COLO668 (cell line): ENCODE data around the gene SULT4A1.
"Not testable (repeated sequence)": the region's sequence is repeated elsewhere in the genome, so short reads cannot be mapped to it uniquely, and the experiment has no call there.

Experiments
- DNase-seq: peaks from one replicate; lab custom pipeline; 2025; ENCODE audit not compliant: unreplicated experiment; lab: John Stamatoyannopoulos, UW

The SULT4A1 gene

DNA sequence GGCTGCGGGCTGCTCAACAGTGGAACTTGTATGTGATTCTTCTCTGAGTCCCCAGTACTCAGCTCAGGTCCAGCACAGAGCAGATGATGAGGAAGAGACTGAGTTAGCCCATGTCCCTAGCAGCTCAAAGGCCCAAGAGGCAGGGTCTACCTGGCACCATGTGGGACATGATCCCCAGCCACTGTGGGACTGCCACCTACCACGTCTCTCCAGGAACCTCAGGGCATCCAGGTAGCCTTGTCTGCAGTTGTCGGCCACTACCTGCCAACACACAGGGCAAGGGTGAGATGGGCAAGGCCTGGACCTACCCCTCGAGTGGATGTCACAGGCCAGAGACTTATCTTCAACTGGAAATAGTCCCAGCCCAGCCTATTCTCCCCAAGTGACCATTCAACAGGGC, 25.1 kb upstream of the SULT4A1 start:
- no peak for DNase-seq

DNA sequence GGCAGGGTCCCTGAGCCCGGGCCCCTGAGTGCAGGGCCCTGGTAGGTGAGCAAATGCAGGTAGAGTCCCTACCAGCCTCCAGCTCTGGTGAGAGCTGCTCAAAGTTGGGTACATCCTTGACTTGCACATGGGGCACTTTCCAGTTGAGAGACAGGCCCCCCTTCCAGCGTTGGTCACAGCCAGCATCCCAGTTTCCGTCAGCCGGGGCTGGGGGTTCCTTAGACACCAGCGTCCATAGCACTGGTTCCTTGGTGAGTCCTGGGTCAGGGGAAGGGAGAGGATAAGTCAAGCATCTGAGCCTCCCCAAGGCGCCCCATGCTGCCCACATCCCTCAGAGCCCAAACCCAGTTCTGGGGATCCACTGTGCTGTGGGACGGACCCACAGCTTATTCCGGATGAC, 23.9 kb upstream of the SULT4A1 start:
- no peak for DNase-seq

DNA sequence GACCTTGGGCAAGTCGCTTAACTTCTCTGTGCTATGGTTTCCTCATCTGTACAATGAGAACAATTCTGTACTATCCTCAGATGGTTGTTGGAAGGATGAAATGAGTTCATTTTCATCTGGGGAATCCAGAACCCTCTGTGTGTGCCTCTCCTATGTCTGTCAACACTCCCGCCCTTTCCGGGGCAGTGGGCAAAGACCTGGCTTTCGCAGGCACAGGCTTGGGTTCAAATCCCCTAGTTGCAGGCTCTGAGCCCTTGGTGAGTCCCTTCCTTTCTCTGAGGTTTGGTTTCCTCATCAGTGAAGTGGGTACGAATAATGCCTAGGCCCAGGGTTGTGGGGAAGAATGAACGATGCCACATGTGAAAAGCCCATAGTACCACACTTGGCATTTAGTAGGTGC, 23.5 kb upstream of the SULT4A1 start:
- no peak for DNase-seq

DNA sequence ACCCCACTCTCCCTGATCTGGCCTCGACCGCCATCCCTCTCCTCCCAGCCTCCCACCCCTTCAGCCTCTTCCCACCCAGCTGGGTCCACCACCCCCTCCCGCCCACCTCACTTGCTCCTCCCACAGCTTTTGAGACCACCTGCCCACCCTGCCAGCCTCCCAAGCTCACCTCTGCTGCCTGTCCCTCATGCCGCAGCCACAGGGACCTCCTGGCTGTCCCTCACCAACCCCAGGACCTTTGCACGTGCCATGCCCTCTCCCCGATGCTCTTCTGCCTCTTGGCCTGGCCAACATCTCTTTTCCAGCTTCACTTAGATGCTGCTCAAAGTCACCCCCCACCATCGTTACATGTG, 23.0 kb upstream of the SULT4A1 start:
- no peak for DNase-seq

DNA sequence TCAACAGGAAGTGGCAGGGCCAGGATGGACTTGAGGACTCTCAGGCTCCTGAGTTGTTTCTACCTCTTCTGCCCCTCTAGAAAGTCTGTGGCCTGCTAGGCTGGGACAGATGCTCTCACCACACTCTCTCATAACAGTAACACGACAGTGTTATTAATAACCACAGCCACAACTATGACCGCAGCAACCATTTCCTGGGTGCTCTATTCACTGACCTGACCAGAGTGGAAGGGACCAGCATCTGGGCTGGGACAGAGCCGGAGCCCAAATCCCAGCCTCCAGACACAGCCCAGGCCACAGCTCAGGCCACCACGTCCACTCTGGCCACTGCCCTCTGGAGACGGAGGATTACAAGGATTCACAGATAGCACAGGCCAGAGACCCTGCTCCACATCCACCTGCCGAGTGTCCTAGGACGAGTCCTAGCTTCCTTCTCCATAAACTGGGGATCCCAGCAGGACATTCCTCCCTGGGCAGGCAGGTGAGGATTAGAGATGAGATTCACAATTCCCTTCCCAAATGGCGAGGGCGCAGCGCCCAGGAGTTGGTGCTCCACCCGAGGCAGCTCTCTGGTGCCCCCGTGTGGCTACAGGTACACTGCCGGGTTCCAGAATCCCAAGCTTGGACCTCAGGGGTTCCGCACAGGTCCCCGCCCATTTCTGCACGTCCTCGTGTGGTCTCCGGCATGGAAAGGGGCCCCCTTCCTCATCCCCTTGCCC, 22.4 kb upstream of the SULT4A1 start:
- DNase-seq, result peak; percentile 77

DNA sequence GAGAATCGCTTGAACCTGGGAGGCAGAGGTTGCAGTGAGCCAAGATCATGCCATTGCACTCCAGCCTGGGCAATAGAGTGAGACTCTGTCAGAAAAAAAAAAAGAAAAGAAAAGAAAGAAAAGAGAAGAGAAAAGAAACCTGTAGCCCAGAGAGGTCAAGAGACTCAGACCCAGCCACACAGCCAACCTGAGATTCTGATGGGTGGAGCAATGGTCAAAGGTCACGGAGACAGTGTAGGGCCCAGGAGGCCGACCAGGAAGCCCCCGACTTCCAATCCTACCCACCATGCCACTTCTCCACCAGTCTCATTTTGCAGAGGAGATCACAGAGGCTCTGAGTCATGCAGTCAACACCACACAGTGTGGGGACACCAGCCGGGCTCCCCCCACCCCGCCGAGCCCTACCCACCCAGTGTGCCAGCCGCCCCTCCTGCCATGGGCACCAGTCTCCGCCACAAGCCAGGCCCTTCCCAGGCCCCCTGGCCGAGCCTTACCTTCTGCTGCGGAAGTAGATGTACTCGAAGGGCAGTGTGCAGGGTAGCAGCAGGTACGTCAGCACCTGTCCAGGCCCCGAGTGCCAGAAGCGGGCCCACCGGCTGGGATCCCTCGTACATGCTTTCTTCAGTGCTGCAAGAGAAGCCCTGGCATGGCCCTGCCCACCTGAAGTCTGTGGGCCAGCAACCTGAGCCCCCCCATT, 21.6 kb upstream of the SULT4A1 start:
- no peak for DNase-seq

DNA sequence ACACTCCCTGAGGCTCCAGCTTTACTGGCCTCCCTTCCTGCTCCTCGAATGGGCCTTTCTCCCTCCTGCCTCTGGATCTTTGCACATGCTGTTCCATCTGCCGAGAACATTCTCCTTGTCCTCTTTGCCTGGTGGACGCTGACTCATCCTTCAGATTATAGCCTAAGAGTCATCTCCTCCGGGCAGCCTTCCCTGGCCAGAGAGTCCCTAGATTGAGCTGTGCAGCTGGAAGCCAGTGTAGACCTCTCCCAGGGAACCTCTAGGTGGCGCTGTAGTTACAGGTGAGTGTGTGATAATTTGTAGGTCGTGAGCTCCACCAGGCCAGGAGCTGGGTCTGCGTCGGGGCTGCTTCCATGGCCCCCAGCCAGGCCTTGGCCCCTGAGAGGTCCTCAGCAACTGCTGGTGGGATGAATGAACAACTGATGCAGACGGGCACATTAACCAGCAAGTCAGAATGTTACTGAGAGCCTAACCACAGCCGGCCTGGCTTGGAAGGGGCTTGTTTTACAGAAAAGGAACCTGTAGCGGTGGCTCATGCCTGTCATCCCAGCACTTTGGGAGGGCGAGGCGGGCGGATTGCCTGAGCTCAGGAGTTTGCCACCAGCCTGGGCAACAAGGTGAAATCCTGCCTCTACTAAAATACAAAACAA, 20.8 kb upstream of the SULT4A1 start:
- DNase-seq, result peak; percentile 70

DNA sequence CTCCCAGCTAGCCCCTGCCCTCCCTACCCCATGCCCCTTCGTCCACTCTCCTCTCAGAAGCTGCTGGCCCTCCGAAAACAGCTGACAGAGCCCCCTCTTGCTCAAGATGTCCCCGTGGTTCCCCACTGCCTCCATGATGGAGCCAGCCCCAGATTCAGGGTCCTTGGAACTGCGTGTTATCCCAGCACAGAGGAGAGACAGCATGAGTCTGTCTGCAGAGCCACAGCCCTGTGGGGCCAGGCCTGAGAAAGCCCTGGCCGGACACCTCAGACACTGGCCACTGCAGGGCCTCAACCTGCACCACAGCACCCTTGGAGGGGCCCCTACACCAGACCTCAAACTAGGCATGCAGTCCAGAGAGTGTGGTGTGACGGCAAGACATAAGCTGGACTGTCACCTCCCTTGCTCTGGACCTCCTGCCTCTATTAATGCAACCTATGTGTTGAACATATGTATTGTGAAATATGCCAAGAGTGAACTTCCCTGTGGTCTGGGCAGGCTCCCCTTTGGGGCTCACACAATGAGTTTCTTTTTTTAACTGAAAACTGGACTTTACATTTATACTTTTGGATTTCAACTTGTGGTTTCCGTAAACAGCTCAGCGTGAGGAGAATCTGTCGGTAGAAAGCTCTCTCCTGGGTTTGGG, 19.9 kb upstream of the SULT4A1 start:
- no peak for DNase-seq

DNA sequence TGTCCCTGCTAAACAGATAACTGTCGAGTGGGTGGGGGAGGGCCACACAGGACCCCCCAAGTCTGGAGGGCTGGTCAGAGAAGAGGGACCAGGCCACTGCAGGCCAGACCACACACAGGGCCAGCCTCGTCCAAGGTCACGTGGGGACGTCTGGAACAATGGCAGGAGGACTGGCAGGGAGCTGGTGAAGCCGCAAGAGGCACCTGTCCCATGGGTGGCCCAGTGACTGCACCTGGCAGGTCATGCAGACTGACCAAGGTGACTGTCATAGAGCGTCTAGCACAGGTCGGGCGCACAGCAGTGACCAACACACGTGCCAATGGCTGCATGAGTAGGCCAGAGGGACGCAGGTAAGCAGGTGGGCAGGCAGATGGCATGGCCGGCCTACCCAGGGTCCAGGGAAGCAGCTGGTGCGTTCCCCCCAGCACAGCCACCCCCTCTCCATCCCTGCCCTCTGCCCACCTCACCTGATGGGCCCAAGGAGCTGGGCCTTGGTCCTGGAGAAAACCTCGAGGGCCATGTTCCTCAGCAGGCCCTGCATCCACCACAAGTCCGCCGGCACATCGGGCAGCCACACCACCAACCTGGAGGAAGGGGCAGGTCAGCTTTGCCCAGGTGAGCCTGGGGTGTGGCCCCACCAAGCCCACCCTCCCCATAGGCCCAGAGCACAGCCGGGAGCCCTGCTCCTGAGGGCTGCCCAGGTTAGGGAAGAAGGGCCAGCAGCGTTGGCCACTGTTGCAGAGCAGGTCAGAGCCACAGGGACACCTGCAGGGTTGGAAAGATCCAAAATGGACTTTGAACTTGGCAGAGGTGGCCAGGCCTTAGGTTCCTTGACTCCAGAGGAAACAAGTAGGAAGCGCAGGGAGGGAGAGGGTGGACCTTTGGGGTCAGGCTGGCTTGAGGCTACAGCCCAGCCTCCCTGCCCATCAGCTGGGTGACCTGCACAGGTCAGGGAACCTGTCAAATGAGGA, 19.1 kb upstream of the SULT4A1 start:
- no peak for DNase-seq

DNA sequence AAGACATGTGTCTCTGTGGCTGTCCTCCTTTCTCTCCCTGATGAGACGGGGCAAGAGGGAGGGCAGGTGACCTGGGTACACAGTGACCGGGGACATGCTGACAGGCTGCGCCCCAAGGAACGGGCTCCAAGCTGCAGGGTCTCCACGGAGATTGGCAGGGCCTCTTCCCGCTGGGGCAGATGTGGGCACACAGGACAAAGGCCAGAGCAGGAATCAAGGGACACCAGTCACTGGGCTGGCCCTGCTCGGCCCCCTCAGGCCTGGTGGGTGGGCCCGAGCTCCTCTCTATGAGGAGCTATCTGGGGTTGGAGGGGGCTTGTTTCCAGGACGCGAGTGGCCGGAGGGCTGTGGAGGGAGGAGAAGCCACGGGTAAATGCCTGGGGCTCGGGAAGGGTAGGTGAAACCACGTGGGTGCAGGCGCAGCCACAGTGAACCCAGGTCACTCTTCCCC, 18.3 kb upstream of the SULT4A1 start:
- DNase-seq, result no peak

DNA sequence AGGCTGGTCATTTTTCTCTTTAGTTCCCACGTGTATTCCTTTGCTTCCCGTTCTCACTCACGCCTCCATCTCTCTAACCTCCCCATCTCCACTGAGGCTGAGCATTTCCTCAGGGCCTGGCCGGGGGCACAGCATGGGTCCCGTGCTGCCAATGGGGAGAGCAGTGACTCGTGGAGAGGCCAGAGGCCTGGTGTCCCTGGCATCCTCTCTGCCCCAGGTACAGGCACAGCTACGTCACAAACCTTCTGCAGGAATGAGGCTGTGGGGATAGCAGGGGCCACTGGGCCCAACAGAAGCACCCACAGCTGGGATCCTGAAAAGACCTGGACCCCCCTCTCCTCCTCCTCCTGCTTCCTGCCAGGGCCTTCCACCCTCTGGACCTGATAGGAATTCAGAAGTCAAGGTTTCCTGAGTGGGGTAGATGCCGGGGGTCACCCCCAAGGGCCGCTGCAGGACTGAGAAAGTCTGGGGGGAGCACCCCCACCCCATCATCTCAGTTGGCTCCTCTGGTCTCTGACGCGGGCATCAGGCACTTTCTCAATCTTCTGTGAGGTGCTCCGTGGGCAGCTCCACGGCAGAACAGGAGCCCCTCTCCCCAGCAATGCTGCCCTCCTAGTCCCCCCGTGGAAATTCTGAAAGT, 17.7 kb upstream of the SULT4A1 start:
- DNase-seq, result no peak

DNA sequence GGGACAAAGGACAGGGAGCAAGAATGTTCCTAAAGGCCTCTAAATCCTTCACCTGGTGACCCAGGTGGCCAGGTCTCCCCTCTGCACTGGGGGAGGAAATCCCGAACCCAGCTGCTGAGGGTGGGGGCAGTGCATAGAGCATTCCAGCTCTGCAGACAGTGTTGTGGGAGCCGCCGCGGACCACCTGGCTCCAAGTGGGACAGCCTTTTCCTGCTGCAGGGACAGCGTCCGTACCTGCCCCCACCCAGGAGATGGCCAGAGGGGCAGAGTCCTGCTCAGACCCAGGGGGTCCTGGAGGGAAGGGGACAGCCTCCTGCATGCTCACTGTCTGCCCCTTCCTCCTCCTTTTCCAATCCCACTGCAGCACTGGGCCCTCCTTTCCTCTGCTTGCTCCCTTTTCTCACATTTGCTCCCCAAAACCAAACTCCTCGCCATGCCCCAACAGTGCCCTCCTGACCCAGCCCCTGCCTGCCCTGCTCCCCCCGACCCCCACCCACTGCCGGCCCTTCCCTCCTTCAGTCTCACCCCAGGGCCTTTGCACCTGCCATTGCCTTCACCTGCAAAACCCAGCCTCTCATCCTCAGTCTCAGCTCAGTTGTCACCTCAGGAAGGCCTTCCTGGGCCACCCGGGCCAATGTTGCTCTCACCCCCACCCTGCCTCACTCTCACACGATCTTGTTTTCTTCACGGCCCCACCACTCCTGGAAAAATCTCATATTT, 16.7 kb upstream of the SULT4A1 start:
- DNase-seq, result no peak

DNA sequence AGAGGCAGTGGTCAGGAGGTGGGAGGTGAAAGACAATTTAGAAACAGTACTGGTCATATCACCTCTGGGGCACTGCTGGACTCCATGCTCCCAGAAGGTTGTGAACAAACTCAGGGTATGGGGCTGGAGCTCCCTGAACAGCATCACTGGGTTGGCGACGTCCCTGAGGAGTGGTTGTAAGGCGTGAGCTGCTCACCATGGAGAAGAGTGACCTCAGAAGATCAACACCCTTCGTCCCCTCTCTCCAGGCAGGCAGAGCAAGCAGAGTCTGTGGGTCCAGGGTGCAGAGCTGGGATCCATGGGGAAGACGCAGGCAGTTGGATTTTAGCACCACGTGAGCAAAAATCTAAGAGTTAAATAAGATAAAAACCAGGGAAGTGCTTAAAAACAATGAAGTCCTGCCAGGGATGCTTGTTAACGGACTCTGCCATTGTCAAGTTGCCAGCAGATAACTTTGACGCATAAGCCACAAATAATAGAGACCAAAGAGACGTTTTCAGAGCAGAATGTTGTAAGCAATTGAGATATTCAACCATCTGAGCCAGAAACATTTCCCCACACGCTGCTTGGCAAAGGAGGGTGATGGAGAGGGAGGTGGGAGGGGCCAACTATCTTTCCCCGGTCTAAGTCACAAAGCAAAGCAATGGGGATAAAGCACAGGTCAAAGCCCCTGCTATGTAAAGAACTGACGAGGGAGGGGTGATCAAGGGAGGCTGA, 15.9 kb upstream of the SULT4A1 start:
- DNase-seq, result no peak

DNA sequence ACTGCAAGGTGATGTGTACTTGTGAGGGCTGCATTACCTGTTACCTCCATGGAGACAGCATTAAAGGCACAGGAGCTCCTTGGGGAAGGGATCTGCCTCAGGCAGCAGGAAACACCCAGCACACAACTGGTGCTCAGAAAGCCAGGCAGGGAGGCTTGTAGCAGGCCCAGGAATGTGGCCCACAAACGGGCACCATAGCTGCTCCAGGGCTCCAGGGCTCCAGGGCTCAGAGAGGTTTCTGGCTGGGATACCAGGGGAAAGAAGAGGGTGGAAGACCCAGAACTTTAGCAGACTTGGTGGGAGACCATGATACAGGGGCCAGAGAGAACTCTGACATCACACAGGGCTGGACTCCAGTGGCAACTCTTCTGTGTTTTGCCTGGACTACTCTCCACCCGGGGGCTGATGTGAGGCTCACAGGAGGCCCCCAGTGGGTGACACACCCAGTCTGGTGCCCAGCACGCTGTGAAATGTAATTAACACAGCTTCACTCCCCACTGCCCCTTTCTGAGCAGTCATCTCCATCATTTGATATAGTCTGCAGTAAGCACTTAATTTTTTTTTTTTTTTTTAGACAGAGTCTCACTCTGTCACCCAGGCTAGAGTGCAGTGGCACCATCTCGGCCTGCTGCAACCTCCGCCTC, 14.7 kb upstream of the SULT4A1 start:
- no peak for DNase-seq

DNA sequence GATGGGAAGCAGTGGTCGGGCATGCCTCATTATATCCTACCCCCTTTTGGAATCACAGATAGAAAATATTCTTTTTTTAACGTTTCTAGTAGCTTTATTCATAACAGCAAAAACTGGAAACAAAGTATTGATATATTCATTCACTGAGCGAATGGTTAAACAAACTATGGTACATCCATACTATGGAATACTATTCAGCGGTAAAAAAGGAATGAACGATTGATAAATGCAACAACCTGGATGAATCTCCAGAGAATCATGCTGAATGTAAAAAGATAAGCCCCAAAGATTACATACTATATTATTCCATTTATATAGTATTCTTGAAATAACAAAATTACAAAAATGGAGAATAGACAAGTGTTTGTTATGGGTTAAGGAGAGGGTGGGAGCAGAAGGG, 7.5 kb upstream of the SULT4A1 start:
- DNase-seq, result no peak

DNA sequence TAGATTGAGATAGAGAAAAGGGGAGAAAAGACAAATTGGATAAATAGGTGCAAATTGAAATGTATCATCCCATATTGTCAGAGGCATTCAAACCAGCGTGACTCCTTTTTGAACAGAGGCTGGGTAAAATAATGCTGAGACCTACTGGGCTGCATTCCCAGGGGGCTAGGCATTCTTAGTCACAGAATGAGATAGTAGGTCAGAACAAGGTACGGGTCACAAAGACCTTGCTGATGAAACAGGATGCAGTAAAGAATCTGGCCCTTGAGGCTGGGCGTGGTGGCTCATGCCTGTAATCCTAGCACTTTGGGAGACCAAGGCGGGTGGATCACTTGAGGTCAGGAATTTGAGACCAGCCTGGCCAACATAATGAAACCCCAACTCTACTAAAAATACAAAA, 6.7 kb upstream of the SULT4A1 start:
- DNase-seq, result not testable (repeated sequence)

DNA sequence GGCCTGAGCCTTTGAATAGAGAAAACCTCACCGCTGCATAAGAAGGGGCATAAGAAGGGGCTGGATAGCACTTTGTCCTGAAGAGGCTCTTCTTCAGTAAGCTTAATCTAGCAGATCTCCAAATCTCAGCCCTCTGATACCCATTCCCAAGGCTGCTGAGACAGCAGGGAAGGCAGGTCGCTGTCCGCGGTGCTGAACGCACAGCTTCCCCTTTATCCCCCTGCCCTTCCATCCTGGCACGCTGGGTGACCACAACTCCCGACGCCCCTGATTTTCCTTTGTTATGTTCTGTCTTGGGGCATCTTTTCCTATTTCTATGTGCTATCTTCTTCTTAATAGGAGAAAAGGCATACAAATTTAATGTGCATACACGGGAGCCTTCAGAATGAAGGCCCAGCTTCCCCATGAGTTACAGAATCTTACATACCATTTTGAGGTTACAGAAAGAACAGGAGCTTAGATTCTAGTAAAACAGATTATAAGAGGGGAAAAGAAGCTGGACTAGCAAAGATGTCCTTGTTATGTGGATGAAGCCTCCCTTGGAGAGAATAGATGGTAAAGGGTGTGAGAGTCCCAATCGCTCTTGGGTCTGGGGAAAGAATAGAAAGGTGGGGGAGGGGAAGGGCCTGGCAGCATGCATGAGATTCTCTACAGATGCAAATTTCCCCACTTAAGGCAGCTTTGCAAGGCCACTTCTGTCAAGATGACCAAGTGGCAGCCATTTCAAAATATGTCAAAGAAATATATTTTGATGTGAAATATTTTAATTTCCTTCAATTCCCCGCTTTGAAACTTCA, 5.7 kb upstream of the SULT4A1 start:
- no peak for DNase-seq

DNA sequence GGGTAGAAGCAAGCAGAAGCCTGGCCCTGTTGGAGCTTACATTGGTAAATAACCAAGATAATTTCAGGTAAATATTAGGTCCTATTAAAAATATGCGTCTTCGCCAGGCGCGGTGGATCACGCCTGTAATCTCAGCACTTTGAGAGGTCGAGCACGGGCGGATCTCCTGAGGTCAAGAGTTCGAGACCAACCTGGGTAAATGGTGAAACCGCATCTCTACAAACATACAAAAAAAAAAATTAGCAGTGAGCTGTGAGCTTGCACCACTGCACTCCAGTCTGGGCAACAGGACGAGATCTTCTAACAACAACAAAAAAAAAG, 529 bp upstream of the SULT4A1 start:
- no peak for DNase-seq
